HG03439 (cell line): Measurements from ENCODE around the gene ADRM1.

Experiments
- ATAC-seq: cut with Tn5 transposase; IDR thresholded peaks from one replicate; pipeline ENCODE4 v1.9.1; 2021; ENCODE audit warnings: mild to moderate bottlenecking, moderate library complexity; ENCODE audit not compliant: unreplicated experiment

Gene ADRM1

DNA sequence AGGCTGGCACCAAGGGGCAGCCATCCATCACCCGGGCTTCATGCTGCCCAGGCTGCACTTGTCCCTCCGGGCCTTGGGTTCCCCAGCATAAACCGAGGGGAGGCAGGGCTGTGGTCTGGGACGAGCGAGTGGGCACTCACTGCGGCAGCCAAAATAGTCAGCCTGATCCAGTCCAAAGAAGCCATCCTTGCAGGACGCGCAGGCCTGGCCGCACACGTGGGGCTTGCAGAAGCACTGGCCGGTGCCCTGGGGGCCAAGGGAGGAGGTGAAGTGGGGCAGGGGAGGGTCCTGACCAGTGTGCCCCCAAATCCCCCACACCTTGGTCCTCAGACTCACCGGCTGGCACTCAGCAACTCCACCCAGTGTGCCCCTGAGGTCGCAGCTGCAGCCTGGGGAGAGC lies 32.1 kb downstream of the ADRM1 start:
- ATAC-seq, result no peak

DNA sequence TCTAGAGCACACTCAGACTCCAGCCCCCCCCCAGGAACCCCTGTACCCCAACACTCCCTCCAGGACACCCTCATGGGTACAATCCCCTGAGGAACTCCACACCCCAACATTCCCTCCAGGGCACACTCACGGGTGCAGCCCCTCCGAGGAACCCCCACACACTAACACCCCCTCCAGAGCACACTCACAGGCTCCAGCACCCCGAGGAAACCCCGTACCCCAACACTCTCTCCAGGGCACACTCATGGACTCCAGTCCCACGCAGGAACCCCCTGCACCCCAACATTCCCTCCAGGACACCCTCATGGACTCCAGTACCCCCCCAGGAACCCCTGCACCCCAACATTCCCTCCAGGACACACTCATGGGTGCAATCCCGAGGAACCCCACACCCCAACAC lies 32.7 kb downstream of the ADRM1 start:
- no peak for ATAC-seq

GRCh38 chr20:62336329-62336728 lies 33.5 kb downstream of the ADRM1 start:
- ATAC-seq, result no peak

DNA sequence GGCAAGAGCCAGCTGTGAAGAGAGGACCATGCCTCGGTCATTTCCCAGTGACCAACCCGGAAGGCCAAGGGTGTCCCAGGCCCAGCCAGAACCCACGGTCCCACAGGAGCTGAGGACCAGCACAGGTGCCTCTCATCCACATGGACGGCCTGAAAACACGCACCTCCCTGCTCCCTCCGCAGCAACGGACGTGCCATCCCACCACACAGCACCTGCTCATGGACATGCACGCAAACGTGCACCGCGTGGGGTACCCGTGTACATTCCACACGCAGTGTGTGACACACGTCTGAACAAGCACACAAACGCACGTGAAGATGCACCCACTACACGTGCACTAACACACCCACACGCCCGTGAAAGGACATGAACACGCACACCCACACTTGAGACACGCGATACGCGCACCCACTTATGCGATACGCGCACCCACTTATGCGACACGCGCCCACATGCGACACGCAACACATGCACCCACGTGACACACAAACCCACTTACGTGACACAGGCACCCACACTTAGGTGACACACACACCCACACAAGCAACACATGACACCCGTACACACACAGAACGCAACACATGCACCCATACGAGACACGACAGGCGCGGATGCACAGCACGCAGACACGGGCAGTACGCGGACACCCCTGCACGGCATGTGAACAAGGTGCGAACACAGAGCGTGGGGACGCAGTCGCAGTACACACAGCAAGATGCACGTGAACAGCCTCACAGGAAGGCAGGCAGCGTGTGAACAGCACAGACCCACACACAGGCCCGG lies 34.2 kb downstream of the ADRM1 start:
- no peak for ATAC-seq

DNA sequence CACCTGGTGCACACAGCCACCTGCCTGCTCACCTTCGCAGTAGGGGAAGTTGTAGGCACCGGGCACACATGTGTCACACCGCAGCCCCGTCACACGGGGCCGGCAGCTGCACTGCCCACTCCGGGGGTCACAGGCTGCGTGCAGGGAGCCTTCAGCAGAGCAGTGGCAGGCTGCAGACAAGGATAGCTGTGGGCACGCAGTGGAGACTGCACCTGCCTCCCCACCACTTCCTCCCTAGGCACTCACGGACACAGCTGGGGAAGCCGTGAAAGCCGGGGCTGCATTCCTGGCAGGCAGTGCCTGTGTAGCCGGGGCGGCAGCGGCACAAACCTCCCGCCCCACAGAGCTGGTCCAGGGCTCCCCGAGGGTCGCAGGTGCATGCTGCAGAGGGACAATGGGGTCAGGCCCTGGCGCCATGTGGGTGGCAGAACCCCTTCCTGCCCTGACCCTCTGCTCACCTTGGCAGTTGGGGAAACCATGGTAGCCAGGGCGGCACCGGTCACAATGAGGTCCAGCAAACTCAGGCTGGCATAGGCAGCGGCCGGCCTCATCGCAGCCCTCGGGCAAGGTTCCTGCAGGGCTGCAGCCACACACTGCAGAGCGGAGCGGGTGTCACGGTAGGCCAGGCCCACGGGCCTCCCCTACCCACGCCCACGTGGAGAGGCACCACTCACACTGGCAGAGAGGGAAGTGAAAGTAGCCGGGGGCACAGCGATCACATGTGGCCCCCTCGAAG lies 34.9 kb downstream of the ADRM1 start:
- ATAC-seq, result no peak

GRCh38 chr20:62338294-62338620 lies 35.5 kb downstream of the ADRM1 start:
- ATAC-seq, result no peak

DNA sequence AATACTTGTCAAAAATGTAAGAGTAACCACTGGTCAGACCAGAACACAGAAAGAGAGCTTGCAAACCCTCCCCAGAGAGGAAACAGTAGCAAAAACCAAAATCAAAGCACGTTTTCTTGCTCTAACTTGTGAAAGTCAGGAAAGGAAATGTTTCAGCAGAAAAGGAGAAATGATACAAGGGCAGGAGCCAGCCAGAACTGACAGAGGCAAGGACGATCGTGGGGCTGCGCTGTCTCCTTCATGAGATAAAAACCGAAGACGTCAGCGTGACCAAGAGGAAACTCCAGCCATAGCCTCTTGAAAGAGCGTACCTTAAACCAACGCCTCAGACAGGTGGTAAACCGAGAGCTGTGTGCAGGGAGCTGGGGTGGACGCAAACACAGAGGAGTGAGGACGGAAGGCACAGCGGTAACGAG lies 36.9 kb downstream of the ADRM1 start:
- ATAC-seq, result peak; percentile 68

DNA sequence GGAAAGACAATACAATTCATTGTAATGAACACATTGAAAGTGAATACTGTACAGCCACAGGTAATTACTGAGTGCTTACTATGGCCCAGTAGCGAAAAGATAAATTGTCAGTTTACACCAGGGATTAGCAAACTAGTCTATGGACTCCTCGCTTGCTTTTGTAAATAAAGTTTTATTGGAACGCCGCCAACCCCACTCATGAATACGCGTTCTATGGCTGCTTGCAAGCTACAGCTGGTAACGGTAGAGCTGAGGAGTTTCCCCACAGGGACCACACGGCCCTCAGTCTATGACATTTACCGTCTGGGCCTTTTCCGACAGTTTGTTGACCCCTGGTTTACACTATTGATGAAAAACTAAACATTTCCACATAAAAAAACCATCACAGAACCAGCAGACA lies 40.1 kb downstream of the ADRM1 start:
- no peak for ATAC-seq

DNA sequence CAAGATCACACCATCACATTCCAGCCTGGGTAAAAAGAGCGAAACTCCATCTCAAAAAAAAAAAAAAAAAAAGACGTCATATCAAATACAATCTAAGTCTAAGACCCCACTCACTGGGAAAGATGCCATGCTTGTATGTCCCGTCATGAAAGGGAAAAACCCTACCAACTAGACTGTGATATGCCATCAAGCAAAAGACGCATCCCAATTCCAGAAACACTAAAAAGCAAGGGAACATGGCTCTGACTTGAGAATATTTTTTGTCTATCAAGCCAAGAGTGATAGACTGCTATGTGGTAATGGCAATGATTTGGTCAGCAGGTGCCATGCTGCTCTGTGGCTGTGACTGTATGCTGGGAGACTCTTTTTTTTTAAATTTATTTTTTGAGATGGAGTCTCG lies 41.3 kb downstream of the ADRM1 start:
- ATAC-seq, result no peak

DNA sequence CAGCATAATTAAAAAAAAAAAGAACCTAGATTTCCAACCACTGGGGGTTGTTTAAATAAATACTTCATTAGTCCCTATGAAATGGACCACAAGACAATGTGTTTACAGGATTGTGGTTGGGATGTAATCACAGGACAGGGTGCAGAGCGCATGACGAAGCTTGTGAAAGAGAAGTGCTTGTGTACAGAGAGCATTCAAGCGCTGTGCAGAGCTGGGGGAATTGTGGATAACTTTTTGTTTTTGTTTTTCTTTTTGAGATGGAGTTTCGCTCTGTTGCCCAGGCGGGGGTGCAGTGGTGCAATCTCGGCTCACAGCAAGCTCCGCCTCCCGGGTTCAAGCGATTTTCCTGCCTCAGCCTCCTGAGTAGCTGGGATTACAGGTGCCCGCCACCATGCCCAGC lies 42.0 kb downstream of the ADRM1 start:
- ATAC-seq, result no peak

- no peak for ATAC-seq
These were observed 43.0 kb downstream of the ADRM1 start for GRCh38 chr20:62345681-62346370.

- no peak for ATAC-seq
These were observed 43.8 kb downstream of the ADRM1 start for GRCh38 chr20:62346398-62347150.

GRCh38 chr20:62347151-62347404 lies 44.3 kb downstream of the ADRM1 start:
- ATAC-seq, result no peak

DNA sequence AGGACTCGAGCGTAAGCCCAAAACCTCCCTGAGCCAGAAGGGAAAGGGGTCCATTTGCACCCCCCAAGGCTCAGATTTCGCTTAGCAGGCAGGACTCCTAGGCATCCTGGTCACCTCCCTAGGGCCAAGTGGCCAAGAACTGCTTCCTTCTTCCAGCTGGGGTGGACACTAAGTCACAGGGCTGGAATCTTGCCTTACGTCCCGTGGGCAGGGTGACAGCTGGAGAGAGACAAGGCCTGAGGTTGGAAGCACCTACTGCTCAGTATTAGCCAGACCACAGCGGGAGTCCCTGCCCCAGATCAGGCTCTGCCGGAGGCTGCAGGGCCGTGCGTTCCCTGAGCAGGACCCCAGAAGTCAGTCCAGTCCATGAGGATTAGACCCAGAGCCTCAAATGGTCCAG lies 44.6 kb downstream of the ADRM1 start:
- no peak for ATAC-seq

- ATAC-seq, result no peak
These were observed 45.8 kb downstream of the ADRM1 start for GRCh38 chr20:62348604-62349003.

GRCh38 chr20:62349556-62350097 lies 46.8 kb downstream of the ADRM1 start:
- no peak for ATAC-seq

- ATAC-seq, result no peak
These were observed 47.4 kb downstream of the ADRM1 start for GRCh38 chr20:62350098-62350628.

GRCh38 chr20:62350629-62351422 lies 48.0 kb downstream of the ADRM1 start:
- no peak for ATAC-seq

GRCh38 chr20:62351469-62352401 lies 48.9 kb downstream of the ADRM1 start:
- no peak for ATAC-seq
